T-helper 2 cell treated with Interferon-gamma antibody and Interleukin-4, amounts not matched to agents 100 ng/mL and 5 ng/mL, for 36 hours (primary cell): ENCODE data around the gene FIBCD1. TPM values are rescaled to one million over a fixed set of nuclear protein-coding genes. Genes with fewer than 3 reads are reported as not detected.
"Not testable (repeated sequence)": the region's sequence is repeated elsewhere in the genome, so short reads cannot be mapped to it uniquely, and the experiment has no call there.

Experiments
- intact Hi-C: fragments of 100-400 bp; cut with micrococcal nuclease; formaldehyde crosslinking; loops from one replicate; pipeline ENCODE4 v1.15.1; 2023
- total RNA-seq: library from RNA; stranded (reverse); gene quantifications from 2 replicates; pipeline ENCODE4 v1.2.3, GENCODE V29; 2022

The FIBCD1 gene
- total RNA-seq, 1 donor from 2014 or later = not detected

- intact Hi-C loops = not testable (repeated sequence)
These were observed 28.4 kb downstream of the FIBCD1 start for GRCh38 chr9:130910670-130911069.

GRCh38 chr9:130910041-130910440 is 29.0 kb downstream of the FIBCD1 start:
- intact Hi-C loops = not testable (repeated sequence)

- intact Hi-C loops = no loop called here
These were observed 30.1 kb downstream of the FIBCD1 start for GRCh38 chr9:130908878-130909355.

GRCh38 chr9:130908146-130908877 is 30.7 kb downstream of the FIBCD1 start:
- intact Hi-C loops = no loop called here

- intact Hi-C loops = no loop called here
These were observed 32.2 kb downstream of the FIBCD1 start for GRCh38 chr9:130906735-130907416.

GRCh38 chr9:130905902-130906734 is 32.9 kb downstream of the FIBCD1 start:
- intact Hi-C loops = no loop called here

- intact Hi-C loops = no loop called here
These were observed 33.7 kb downstream of the FIBCD1 start for GRCh38 chr9:130905125-130905901.

- intact Hi-C loops = no loop called here
These were observed 34.7 kb downstream of the FIBCD1 start for GRCh38 chr9:130904070-130905044.

GRCh38 chr9:130903194-130904069 is 35.6 kb downstream of the FIBCD1 start:
- intact Hi-C loops = no loop called here

- intact Hi-C loops = no loop called here
These were observed 36.6 kb downstream of the FIBCD1 start for GRCh38 chr9:130902204-130903185.

GRCh38 chr9:130901498-130902203 is 37.4 kb downstream of the FIBCD1 start:
- intact Hi-C loops = no loop called here

GRCh38 chr9:130900701-130901497 is 38.1 kb downstream of the FIBCD1 start:
- intact Hi-C loops = no loop called here

- intact Hi-C loops = no loop called here
These were observed 39.8 kb downstream of the FIBCD1 start for GRCh38 chr9:130899051-130899748.

- intact Hi-C loops = no loop called here
These were observed 40.5 kb downstream of the FIBCD1 start for GRCh38 chr9:130898552-130898852.

- intact Hi-C loops = no loop called here
These were observed 41.0 kb downstream of the FIBCD1 start for GRCh38 chr9:130897848-130898551.
